HepG2 (cell line): ENCODE results near the gene PIK3R3. TPM values are rescaled to one million over a fixed set of nuclear protein-coding genes. Genes with fewer than 3 reads are reported as not detected.

Source experiments
- ARID4A ChIP-seq: sonication (generic); formaldehyde crosslinking; IDR thresholded peaks from 2 replicates; pipeline ENCODE4 v1.5.0; 2020; ENCODE audit warnings: mild to moderate bottlenecking, missing genetic modification reagents, borderline replicate concordance
- DPF2 ChIP-seq: sonication (generic); formaldehyde crosslinking; IDR thresholded peaks from 2 replicates; pipeline ENCODE4 v1.4.0; 2020; ENCODE audit warnings: mild to moderate bottlenecking, low read depth, missing genetic modification reagents, borderline replicate concordance
- ETS1 ChIP-seq: sonication (generic); formaldehyde crosslinking; IDR thresholded peaks from 2 replicates; pipeline ENCODE4 v1.4.0; 2020; ENCODE audit warnings: missing genetic modification reagents
- IKZF5 ChIP-seq: IDR thresholded peaks from 2 replicates; pipeline ENCODE4 v1.6.1; 2018; ENCODE audit warnings: missing genetic modification reagents, mild to moderate bottlenecking, missing compliant biosample characterization
- MIXL1 ChIP-seq: IDR thresholded peaks from 2 replicates; pipeline ENCODE4 v1.6.1; 2016
- POLR2AphosphoS2 ChIP-seq: IDR thresholded peaks from 2 replicates; pipeline ENCODE4 v1.6.1; 2011; ENCODE audit warnings: low read depth, low read length, improper control_type of control experiment
- SMAD3 ChIP-seq: sonication (generic); formaldehyde crosslinking; IDR thresholded peaks from 2 replicates; pipeline ENCODE4 v1.4.0; 2020; ENCODE audit warnings: missing genetic modification reagents
- TOPORS ChIP-seq: sonication (generic); formaldehyde crosslinking; IDR thresholded peaks from 2 replicates; pipeline ENCODE4 v1.8.0; 2023; ENCODE audit warnings: mild to moderate bottlenecking, missing genetic modification reagents
- ZNF205 ChIP-seq: IDR thresholded peaks from 2 replicates; pipeline ENCODE4 v1.6.1; 2018; ENCODE audit warnings: missing biosample characterization, missing genetic modification reagents
- ZNF232 ChIP-seq: sonication (generic); formaldehyde crosslinking; IDR thresholded peaks from 2 replicates; pipeline ENCODE4 v1.4.0; 2020; ENCODE audit warnings: missing genetic modification reagents, borderline replicate concordance
- ZNF33B ChIP-seq: sonication (generic); formaldehyde crosslinking; IDR thresholded peaks from 2 replicates; pipeline ENCODE4 v1.5.1; 2020; ENCODE audit warnings: mild to moderate bottlenecking, missing genetic modification reagents
- ZNF557 ChIP-seq: sonication (generic); formaldehyde crosslinking; IDR thresholded peaks from 2 replicates; pipeline ENCODE4 v1.4.0; 2020; ENCODE audit warnings: missing genetic modification reagents
- ZNF567 ChIP-seq: sonication (generic); formaldehyde crosslinking; IDR thresholded peaks from 2 replicates; pipeline ENCODE4 v1.8.1; 2023; ENCODE audit warnings: mild to moderate bottlenecking, missing genetic modification reagents, borderline replicate concordance
- ZNF713 ChIP-seq: sonication (generic); formaldehyde crosslinking; IDR thresholded peaks from 2 replicates; pipeline ENCODE4 v1.4.0; 2020; ENCODE audit warnings: mild to moderate bottlenecking, missing genetic modification reagents
- polyA plus RNA-seq, 8 experiments: library from polyadenylated mRNA; depleted of rRNA in 3 of 8; stranded (reverse) in 7 of 8; unstranded in 1 of 8; fragments of >200 nt; fragmentation: Illumina TruSeq in 4 of 8; extraction: Trizol in 4 of 8; gene quantifications; 2 replicates each; pipeline versions ENCODE4 v1.2.1 to v1.2.3, GENCODE V29; 2011 to 2016; ENCODE audit warnings: low read depth in 4 of 8, missing spikeins in 1 of 8, mixed read lengths in 1 of 8; ENCODE audit not compliant: insufficient read depth in 1 of 8
- total RNA-seq, 5 experiments: library from RNA; depleted of rRNA; stranded (reverse); fragments of >200 nt; fragmentation: Illumina TruSeq; extraction: Trizol; gene quantifications; 2 replicates each; pipeline ENCODE4 v1.2.3, GENCODE V29; 2016; ENCODE audit warnings: low read depth in 1 of 5
- TF ChIP-seq, protein P1 (sequence below): sonication (generic); formaldehyde crosslinking; conservative IDR thresholded peaks from 2 replicates; pipeline ENCODE4 v1.4.0; 2020; ENCODE audit warnings: missing genetic modification reagents
- TF ChIP-seq, protein P2 (sequence below): sonication (generic); formaldehyde crosslinking; IDR thresholded peaks from 2 replicates; pipeline ENCODE4 v1.8.0; 2022; ENCODE audit warnings: mild to moderate bottlenecking, missing genetic modification reagents; ENCODE audit not compliant: insufficient replicate concordance
- TF ChIP-seq, protein P3 (sequence below): sonication (generic); formaldehyde crosslinking; IDR thresholded peaks from 2 replicates; pipeline ENCODE4 v1.5.0; 2020; ENCODE audit warnings: mild to moderate bottlenecking, low read depth, missing genetic modification reagents, borderline replicate concordance

PIK3R3 gene
- total and polyA plus RNA-seq, 2 of the 13 experiments (the other 11 are each of a cell fraction or from before 2014, with no cell fraction given) = 0.37 to 6.9 TPM

DNA sequence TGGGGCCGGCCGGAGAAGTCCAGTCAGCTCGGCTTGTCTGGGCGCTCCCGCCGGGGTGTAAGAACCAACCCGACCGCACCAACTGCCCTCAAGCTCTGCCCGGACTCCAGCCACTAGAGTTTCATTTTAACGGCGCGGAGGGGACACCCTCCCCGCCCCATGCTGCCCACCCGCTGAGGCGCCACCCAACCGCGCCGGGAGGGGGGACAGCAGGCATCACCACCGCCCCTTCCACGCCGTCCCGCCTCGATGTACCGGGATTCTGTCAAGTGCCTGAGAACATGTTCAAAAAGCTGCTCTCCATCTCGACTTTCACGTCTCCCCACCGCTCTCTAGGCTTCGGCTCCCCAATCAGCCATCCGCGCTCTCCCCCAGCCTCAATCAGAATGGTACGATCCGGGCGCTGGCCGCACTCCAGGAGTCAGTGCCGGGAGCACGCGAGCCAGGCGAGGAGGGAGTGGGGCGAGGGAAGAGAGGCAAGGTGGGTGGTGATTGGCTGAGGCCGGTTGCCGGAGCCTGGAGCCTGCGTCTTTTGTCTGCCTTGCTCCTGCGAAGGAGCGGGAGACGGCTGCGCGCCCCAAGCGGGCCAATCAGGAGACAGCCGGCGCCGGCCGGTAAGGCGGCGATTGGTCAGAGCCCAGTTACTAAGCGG, at the start of gene PIK3R3 (continued):
- TF ChIP-seq, protein P1, sequence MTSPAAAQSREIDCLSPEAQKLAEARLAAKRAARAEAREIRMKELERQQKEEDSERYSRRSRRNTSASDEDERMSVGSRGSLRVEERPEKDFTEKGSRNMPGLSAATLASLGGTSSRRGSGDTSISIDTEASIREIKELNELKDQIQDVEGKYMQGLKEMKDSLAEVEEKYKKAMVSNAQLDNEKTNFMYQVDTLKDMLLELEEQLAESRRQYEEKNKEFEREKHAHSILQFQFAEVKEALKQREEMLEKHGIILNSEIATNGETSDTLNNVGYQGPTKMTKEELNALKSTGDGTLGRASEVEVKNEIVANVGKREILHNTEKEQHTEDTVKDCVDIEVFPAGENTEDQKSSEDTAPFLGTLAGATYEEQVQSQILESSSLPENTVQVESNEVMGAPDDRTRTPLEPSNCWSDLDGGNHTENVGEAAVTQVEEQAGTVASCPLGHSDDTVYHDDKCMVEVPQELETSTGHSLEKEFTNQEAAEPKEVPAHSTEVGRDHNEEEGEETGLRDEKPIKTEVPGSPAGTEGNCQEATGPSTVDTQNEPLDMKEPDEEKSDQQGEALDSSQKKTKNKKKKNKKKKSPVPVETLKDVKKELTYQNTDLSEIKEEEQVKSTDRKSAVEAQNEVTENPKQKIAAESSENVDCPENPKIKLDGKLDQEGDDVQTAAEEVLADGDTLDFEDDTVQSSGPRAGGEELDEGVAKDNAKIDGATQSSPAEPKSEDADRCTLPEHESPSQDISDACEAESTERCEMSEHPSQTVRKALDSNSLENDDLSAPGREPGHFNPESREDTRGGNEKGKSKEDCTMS (CRISPR knock-in tag) = peak; percentile 90; the same call in 1 of the 2 replicates
- TF ChIP-seq ETS1 (CRISPR knock-in tag) (peak; percentile 98), MIXL1 (CRISPR knock-in tag) (peak; percentile 80; the same call in 1 of the 2 replicates), ZNF232 (peak; percentile 96), IKZF5 (CRISPR knock-in tag) (peak; percentile 97), ARID4A (CRISPR knock-in tag) (peak; percentile 91), ZNF33B (CRISPR knock-in tag) (peak; percentile 99; the same call in 1 of the 2 replicates), TOPORS (CRISPR knock-in tag) (peak; percentile 93), ZNF557 (CRISPR knock-in tag) (peak; percentile 96), POLR2AphosphoS2 (no peak), ZNF205 (CRISPR knock-in tag) (peak; percentile 90; the same call in 1 of the 2 replicates), DPF2 (no peak), SMAD3 (CRISPR knock-in tag) (peak; percentile 92), ZNF713 (peak; percentile 92; the same call in 1 of the 2 replicates), ZNF567 (no peak; the same call in 1 of the 2 replicates)
- TF ChIP-seq, protein P2, sequence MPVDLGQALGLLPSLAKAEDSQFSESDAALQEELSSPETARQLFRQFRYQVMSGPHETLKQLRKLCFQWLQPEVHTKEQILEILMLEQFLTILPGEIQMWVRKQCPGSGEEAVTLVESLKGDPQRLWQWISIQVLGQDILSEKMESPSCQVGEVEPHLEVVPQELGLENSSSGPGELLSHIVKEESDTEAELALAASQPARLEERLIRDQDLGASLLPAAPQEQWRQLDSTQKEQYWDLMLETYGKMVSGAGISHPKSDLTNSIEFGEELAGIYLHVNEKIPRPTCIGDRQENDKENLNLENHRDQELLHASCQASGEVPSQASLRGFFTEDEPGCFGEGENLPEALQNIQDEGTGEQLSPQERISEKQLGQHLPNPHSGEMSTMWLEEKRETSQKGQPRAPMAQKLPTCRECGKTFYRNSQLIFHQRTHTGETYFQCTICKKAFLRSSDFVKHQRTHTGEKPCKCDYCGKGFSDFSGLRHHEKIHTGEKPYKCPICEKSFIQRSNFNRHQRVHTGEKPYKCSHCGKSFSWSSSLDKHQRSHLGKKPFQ (CRISPR knock-in tag) = peak; percentile 72
- TF ChIP-seq, protein P3, sequence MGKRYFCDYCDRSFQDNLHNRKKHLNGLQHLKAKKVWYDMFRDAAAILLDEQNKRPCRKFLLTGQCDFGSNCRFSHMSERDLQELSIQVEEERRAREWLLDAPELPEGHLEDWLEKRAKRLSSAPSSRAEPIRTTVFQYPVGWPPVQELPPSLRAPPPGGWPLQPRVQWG (CRISPR knock-in tag) = no peak
